ENCODE measurements around the gene PPM1J.

- TF ChIP-seq CTCF (IDR thresholded peaks at IDR 0.05; ENCODE audit: insufficient read depth, low read depth, low read length) (no peak), EZH2 (IDR thresholded peaks at IDR 0.05; ENCODE audit: insufficient read depth, low read length) (no peak)
Measured at GRCh38 chr1:112687361-112687760, 27.8 kb downstream of the PPM1J start.
